ENCODE measurements around the gene RPTOR.

RPTOR gene

DNA sequence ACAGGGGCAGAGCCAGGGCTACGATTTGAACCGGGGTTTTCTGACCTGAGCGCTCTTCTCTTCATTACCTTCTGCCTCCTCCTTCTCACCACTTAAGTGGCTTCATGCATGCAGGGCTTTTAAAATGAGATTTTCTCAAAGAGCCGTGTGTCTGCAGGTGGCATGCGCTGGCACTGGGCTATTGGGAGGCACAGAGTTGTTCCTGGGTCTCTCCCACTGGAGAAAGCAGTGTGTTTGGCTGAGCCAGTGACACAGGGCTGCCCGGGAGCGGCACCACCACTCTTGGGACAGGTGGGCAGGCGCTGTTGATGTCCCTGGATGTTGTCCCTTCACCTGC, 228.2 kb downstream of the RPTOR start:
- no peaks in the 10 kb centered on the region for H3K9me3 ChIP-seq (ENCODE audit: insufficient read depth, low read length)
- H3K79me2 ChIP-seq (ENCODE audit: low read length), result no peaks in the 10 kb centered on the region
- no peak overlapping the region for H3K4me3 ChIP-seq (ENCODE audit: low read length)
- H3K36me3 ChIP-seq (replicated peaks; ENCODE audit: low read depth, low read length), result peaks cover 3% of the 10 kb centered on the region
- H3K27ac ChIP-seq (ENCODE audit: low read length), result no peak overlapping the region
- peaks cover 4% of the 10 kb centered on the region for H3K4me1 ChIP-seq (ENCODE audit: low read length)
- no peak overlapping the region for H2AFZ ChIP-seq (ENCODE audit: low read depth, low read length)
- TF ChIP-seq, protein P1, sequence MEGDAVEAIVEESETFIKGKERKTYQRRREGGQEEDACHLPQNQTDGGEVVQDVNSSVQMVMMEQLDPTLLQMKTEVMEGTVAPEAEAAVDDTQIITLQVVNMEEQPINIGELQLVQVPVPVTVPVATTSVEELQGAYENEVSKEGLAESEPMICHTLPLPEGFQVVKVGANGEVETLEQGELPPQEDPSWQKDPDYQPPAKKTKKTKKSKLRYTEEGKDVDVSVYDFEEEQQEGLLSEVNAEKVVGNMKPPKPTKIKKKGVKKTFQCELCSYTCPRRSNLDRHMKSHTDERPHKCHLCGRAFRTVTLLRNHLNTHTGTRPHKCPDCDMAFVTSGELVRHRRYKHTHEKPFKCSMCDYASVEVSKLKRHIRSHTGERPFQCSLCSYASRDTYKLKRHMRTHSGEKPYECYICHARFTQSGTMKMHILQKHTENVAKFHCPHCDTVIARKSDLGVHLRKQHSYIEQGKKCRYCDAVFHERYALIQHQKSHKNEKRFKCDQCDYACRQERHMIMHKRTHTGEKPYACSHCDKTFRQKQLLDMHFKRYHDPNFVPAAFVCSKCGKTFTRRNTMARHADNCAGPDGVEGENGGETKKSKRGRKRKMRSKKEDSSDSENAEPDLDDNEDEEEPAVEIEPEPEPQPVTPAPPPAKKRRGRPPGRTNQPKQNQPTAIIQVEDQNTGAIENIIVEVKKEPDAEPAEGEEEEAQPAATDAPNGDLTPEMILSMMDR (IDR thresholded peaks at IDR 0.05; ENCODE audit: low read depth, low read length), result no peak
- no peak for TF ChIP-seq EZH2phosphoT487 (IDR thresholded peaks at IDR 0.05; ENCODE audit: low read depth)
- no peak overlapping the region for H3K9ac ChIP-seq (ENCODE audit: low read length)
- H3K27me3 ChIP-seq (ENCODE audit: low read depth, low read length), result no peaks in the 10 kb centered on the region
- no peaks in the 10 kb centered on the region for H4K20me1 ChIP-seq (ENCODE audit: insufficient read depth, low read length)
- H3K4me2 ChIP-seq (ENCODE audit: low read length), result no peak overlapping the region

DNA sequence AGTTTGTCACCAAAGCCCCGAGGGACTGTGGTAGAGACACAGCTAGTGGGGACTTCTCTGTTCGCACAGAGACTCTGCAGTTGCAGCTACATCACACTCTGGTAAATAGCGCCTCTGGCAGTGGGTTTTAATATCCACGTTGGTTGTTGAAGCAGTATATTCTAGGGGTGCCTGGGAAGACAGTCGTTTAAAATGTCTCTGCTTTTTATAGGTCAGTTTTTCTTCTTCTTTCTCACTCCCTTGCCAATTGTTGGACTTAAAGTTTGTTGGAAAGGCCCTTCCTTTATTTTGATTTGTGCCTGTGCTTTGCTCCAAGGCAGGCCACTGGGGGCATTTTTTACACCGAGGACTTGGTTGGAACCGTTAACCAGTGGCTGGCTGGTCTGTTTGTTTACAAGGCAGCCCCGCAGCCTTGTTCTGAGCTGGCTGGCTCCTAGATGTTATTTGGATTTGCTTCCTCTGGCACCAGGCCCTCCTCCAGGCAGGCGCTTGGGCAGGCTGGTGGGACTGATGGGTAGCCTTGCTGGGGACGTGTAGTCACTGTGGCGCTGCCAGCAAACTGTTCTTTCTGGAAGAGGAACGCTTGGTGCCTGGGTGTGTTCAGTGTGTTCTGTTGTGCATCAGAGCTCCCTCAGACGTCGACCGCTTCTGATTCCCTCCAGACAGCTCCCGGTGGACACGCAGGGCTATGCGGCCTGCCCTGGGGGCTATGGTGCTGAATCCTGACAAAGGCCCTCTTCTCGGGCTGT, 228.8 kb downstream of the RPTOR start:
- no peak overlapping the region for H2AFZ ChIP-seq (ENCODE audit: low read depth, low read length)
- H3K9ac ChIP-seq (ENCODE audit: low read length), result no peak overlapping the region
- H4K20me1 ChIP-seq (ENCODE audit: insufficient read depth, low read length), result no peaks in the 10 kb centered on the region
- H3K4me2 ChIP-seq (ENCODE audit: low read length), result no peak overlapping the region
- no peaks in the 10 kb centered on the region for H3K9me3 ChIP-seq (ENCODE audit: insufficient read depth, low read length)
- no peaks in the 10 kb centered on the region for H3K27me3 ChIP-seq (ENCODE audit: low read depth, low read length)
- TF ChIP-seq EZH2phosphoT487 (IDR thresholded peaks at IDR 0.05; ENCODE audit: low read depth), result no peak
- TF ChIP-seq, protein P1 (IDR thresholded peaks at IDR 0.05; ENCODE audit: low read depth, low read length), result no peak
- H3K36me3 ChIP-seq (replicated peaks; ENCODE audit: low read depth, low read length), result peaks cover 3% of the 10 kb centered on the region
- peaks cover 4% of the 10 kb centered on the region for H3K4me1 ChIP-seq (ENCODE audit: low read length)
- H3K27ac ChIP-seq (ENCODE audit: low read length), result no peak overlapping the region
- H3K79me2 ChIP-seq (ENCODE audit: low read length), result no peaks in the 10 kb centered on the region
- H3K4me3 ChIP-seq (ENCODE audit: low read length), result no peak overlapping the region

DNA sequence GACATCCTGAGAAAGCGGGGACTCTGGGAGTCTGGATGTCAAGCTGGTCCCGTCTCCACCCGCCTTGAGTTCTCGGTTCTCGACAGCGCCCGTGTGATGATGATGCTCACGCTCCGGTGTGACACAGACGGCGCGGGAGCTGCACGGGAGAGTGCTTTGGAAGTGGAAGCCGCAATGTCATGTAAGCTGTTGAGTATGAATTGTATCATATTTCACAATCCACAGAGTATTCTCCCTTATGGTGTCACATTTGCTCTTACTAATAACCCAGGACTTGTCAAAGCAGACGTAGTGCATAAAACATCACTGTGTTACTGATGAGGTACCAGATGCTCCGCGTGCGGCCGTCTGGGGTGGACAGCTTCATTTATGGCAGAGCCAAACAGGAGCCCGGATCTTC, 229.5 kb downstream of the RPTOR start:
- Histone ChIP-seq H3K27ac (ENCODE audit: low read length) (no peak overlapping the region), H2AFZ (ENCODE audit: low read depth, low read length) (no peak overlapping the region), H3K9ac (ENCODE audit: low read length) (no peak overlapping the region), H3K4me3 (ENCODE audit: low read length) (no peak overlapping the region), H3K4me2 (ENCODE audit: low read length) (no peak overlapping the region), H4K20me1 (ENCODE audit: insufficient read depth, low read length) (no peaks in the 10 kb centered on the region), H3K4me1 (ENCODE audit: low read length) (peaks cover 4% of the 10 kb centered on the region), H3K36me3 (replicated peaks; ENCODE audit: low read depth, low read length) (peaks cover 3% of the 10 kb centered on the region), H3K79me2 (ENCODE audit: low read length) (no peaks in the 10 kb centered on the region), H3K27me3 (ENCODE audit: low read depth, low read length) (no peaks in the 10 kb centered on the region), H3K9me3 (ENCODE audit: insufficient read depth, low read length) (no peaks in the 10 kb centered on the region)
- TF ChIP-seq EZH2phosphoT487 (IDR thresholded peaks at IDR 0.05; ENCODE audit: low read depth), result no peak
- TF ChIP-seq, protein P1 (IDR thresholded peaks at IDR 0.05; ENCODE audit: low read depth, low read length), result no peak

DNA sequence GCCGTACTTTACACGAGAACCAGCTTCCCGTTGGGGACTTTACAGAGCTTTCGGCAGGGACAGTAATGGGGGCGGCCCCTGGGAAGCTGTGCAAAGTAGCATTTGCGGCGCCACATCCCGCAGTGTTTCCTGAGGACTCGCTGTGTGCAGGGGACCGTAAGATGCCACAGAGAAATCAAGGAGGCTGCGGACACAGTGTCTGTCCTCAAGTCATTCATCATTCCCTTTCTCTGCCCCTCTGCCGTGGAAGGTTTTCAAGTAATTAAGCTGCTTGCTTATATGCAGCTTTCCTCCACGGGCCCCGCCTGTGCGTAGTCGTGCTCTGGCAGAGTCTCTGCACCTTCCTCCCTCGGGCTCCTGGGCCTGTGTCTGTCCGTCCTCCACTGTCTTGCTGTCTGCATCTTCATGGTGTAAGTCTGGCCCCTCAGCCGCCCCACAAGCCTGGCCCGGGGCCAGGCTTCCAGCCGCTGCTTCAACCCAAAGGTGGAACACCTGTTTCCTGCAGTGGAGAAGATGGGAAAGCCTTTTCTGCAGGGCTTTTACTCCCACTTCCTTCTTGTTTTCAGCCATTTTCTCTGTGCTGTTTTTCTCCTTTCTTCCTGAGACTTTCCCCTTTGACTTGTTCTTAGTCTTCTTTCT, 230.1 kb downstream of the RPTOR start:
- TF ChIP-seq, protein P1 (IDR thresholded peaks at IDR 0.05; ENCODE audit: low read depth, low read length), result no peak
- no peak for TF ChIP-seq EZH2phosphoT487 (IDR thresholded peaks at IDR 0.05; ENCODE audit: low read depth)
- no peaks in the 10 kb centered on the region for H4K20me1 ChIP-seq (ENCODE audit: insufficient read depth, low read length)
- no peak overlapping the region for H3K4me3 ChIP-seq (ENCODE audit: low read length)
- no peaks in the 10 kb centered on the region for H3K79me2 ChIP-seq (ENCODE audit: low read length)
- peaks cover 4% of the 10 kb centered on the region for H3K36me3 ChIP-seq (replicated peaks; ENCODE audit: low read depth, low read length)
- no peaks in the 10 kb centered on the region for H3K9me3 ChIP-seq (ENCODE audit: insufficient read depth, low read length)
- no peak overlapping the region for H3K4me2 ChIP-seq (ENCODE audit: low read length)
- no peak overlapping the region for H3K27ac ChIP-seq (ENCODE audit: low read length)
- H3K9ac ChIP-seq (ENCODE audit: low read length), result no peak overlapping the region
- no peaks in the 10 kb centered on the region for H3K27me3 ChIP-seq (ENCODE audit: low read depth, low read length)
- no peak overlapping the region for H2AFZ ChIP-seq (ENCODE audit: low read depth, low read length)
- H3K4me1 ChIP-seq (ENCODE audit: low read length), result peaks cover 5% of the 10 kb centered on the region
